DOHH2 (cell line): ENCODE data around the gene OSBP.

Experiments used
- H3F3A ChIP-seq: fragments of 200-600 bp; sonication (generic), shearing (Covaris generic); 2 replicates; pipeline ENCODE4 v1.6.0; 2016; ENCODE audit warnings: antibody characterized with exemption, mild to moderate bottlenecking; ENCODE audit not compliant: control insufficient read depth, insufficient read depth
- H3K27ac ChIP-seq: fragments of 200-600 bp; sonication (generic); 2 replicates; pipeline ENCODE4 v1.5.1; 2014; ENCODE audit warnings: low read depth, mild to moderate bottlenecking, low read length, moderate library complexity
- H3K27me3 ChIP-seq: fragments of 200-600 bp; sonication (generic); 2 replicates; pipeline ENCODE4 v1.6.1; 2014; ENCODE audit warnings: mild to moderate bottlenecking, low read length, mixed read lengths; ENCODE audit not compliant: control insufficient read depth
- H3K36me3 ChIP-seq: fragments of 200-600 bp; sonication (generic); 2 replicates; pipeline ENCODE4 v1.6.1; 2014; ENCODE audit warnings: mild to moderate bottlenecking, low read length, moderate library complexity, mixed read lengths; ENCODE audit not compliant: control insufficient read depth
- H3K4me1 ChIP-seq: fragments of 200-600 bp; sonication (generic); 2 replicates; pipeline ENCODE4 v1.6.1; 2014; ENCODE audit warnings: mild to moderate bottlenecking, low read length, mixed read lengths; ENCODE audit not compliant: control insufficient read depth
- H3K4me2 ChIP-seq: fragments of 200-600 bp; sonication (generic); 2 replicates; pipeline ENCODE4 v1.6.0; 2014; ENCODE audit warnings: mild to moderate bottlenecking, low read length, moderate library complexity
- H3K4me3 ChIP-seq: fragments of 200-600 bp; sonication (generic); 2 replicates; pipeline ENCODE4 v1.5.1; 2014; ENCODE audit warnings: mild to moderate bottlenecking, low read length, mixed read lengths
- H3K79me2 ChIP-seq: fragments of 200-600 bp; sonication (generic); 2 replicates; pipeline ENCODE4 v1.6.1; 2014; ENCODE audit warnings: mild to moderate bottlenecking, low read length, mixed read lengths; ENCODE audit not compliant: control insufficient read depth
- H3K9me2 ChIP-seq: fragments of 200-600 bp; sonication (generic); replicated peaks from 2 replicates; pipeline ENCODE4 v1.6.1; 2014; ENCODE audit warnings: mild to moderate bottlenecking, low read length, mixed read lengths; ENCODE audit not compliant: control insufficient read depth
- H3K9me3 ChIP-seq: fragments of 200-600 bp; sonication (generic); 2 replicates; pipeline ENCODE4 v1.6.1; 2014; ENCODE audit warnings: antibody characterized with exemption, low read length, mixed read lengths; ENCODE audit not compliant: control insufficient read depth, insufficient read depth
- H4K20me1 ChIP-seq: fragments of 200-600 bp; sonication (generic); 2 replicates; pipeline ENCODE4 v1.6.0; 2014; ENCODE audit warnings: low read depth, mild to moderate bottlenecking, antibody characterized with exemption, low read length, moderate library complexity; ENCODE audit not compliant: control insufficient read depth, insufficient read depth
- CTCF ChIP-seq: fragments of 200-600 bp; sonication (generic); IDR thresholded peaks from one replicate; pipeline ENCODE4 v1.5.1; 2014; ENCODE audit warnings: antibody characterized with exemption, mild to moderate bottlenecking, low read depth, low read length; ENCODE audit not compliant: poor library complexity, severe bottlenecking
- EZH2phosphoT487 ChIP-seq: fragments of 200-600 bp; sonication (generic); IDR thresholded peaks from 2 replicates; pipeline ENCODE4 v1.6.1; 2017; ENCODE audit warnings: borderline replicate concordance, mild to moderate bottlenecking, antibody characterized with exemption, low read length, moderate library complexity, mixed read lengths

The OSBP gene

GRCh38 chr11:59528711-59529110 is 86.9 kb downstream of the OSBP start:
- Histone ChIP-seq H3K4me2 (no peak overlapping the region), H3K27me3 (peaks cover 5% of the 10 kb centered on the region; the same call in 1 of the 2 replicates), H4K20me1 (no peaks in the 10 kb centered on the region), H3K9me2 (no peaks in the 10 kb centered on the region), H3K27ac (no peak overlapping the region), H3K4me3 (no peak overlapping the region), H3F3A (no peaks in the 10 kb centered on the region), H3K79me2 (no peaks in the 10 kb centered on the region), H3K36me3 (no peaks in the 10 kb centered on the region), H3K9me3 (no peaks in the 10 kb centered on the region), H3K4me1 (no peaks in the 10 kb centered on the region)
- TF ChIP-seq EZH2phosphoT487 (no peak), CTCF (no peak)
